SK-N-SH treated with all-trans-retinoic acid at 6 μM for 48 hours (cell line): ENCODE data around the gene ARHGAP18.

Experiments used
- ATAC-seq: fragments of 200-7000 bp; cut with Tn5 transposase; 3 replicates; pipeline ENCODE4 v1.9.1; 2020; ENCODE audit warnings: mild to moderate bottlenecking, moderate library complexity
- ARNTL ChIP-seq: fragments of 450-650 bp; formaldehyde crosslinking; IDR thresholded peaks from 2 replicates; pipeline ENCODE4 v1.5.0; 2020; ENCODE audit warnings: low read depth, mild to moderate bottlenecking, moderate library complexity, borderline replicate concordance
- CREB5 ChIP-seq: fragments of 250-450 bp; sonication (Bioruptor Pico); IDR thresholded peaks from 2 replicates; pipeline ENCODE4 v1.5.1; 2020; ENCODE audit warnings: low read depth, mild to moderate bottlenecking, moderate library complexity
- CSDC2 ChIP-seq: fragments of 250-450 bp; sonication (Bioruptor Pico); IDR thresholded peaks from 2 replicates; pipeline ENCODE4 v1.5.0; 2020; ENCODE audit warnings: mild to moderate bottlenecking, moderate library complexity
- CSRNP3 ChIP-seq: fragments of 250-450 bp; sonication (Bioruptor Pico); IDR thresholded peaks from 2 replicates; pipeline ENCODE4 v1.5.1; 2021; ENCODE audit warnings: mild to moderate bottlenecking, moderate library complexity
- ESRRG ChIP-seq: fragments of 250-450 bp; sonication (Bioruptor Pico); IDR thresholded peaks from 2 replicates; pipeline ENCODE4 v1.6.1; 2021; ENCODE audit warnings: mild to moderate bottlenecking
- GLIS3 ChIP-seq: fragments of 250-450 bp; sonication (Bioruptor Pico); IDR thresholded peaks from 2 replicates; pipeline ENCODE4 v1.5.0; 2020; ENCODE audit warnings: mild to moderate bottlenecking, moderate library complexity
- ISL1 ChIP-seq: fragments of 250-450 bp; sonication (Bioruptor Pico); IDR thresholded peaks from 2 replicates; pipeline ENCODE4 v2.1.2; 2022; ENCODE audit warnings: mild to moderate bottlenecking, moderate library complexity
- OSR1 ChIP-seq: fragments of 250-450 bp; sonication (Bioruptor Pico); IDR thresholded peaks from 2 replicates; pipeline ENCODE4 v1.8.0; 2022; ENCODE audit warnings: moderate library complexity, mild to moderate bottlenecking, inconsistent platforms
- PATZ1 ChIP-seq: fragments of 250-450 bp; sonication (Bioruptor Pico); IDR thresholded peaks from 2 replicates; pipeline ENCODE4 v1.8.0; 2020; ENCODE audit warnings: mild to moderate bottlenecking, moderate library complexity, borderline replicate concordance
- POU6F1 ChIP-seq: fragments of 250-450 bp; sonication (Bioruptor Pico); IDR thresholded peaks from 2 replicates; pipeline ENCODE4 v1.8.0; 2021; ENCODE audit warnings: low read depth, mild to moderate bottlenecking, moderate library complexity, borderline replicate concordance
- PPARA ChIP-seq: fragments of 250-450 bp; sonication (Bioruptor Pico); IDR thresholded peaks from 2 replicates; pipeline ENCODE4 v1.5.0; 2020; ENCODE audit warnings: mild to moderate bottlenecking, borderline replicate concordance
- RARB ChIP-seq: fragments of 250-450 bp; sonication (Bioruptor Pico); IDR thresholded peaks from 2 replicates; pipeline ENCODE4 v1.8.0; 2021; ENCODE audit warnings: mild to moderate bottlenecking, moderate library complexity
- SNAI2 ChIP-seq: fragments of 250-450 bp; sonication (Bioruptor Pico); IDR thresholded peaks from 2 replicates; pipeline ENCODE4 v1.5.0; 2020; ENCODE audit warnings: mild to moderate bottlenecking, moderate library complexity
- TCF4 ChIP-seq: fragments of 250-450 bp; sonication (Bioruptor Pico); IDR thresholded peaks from 2 replicates; pipeline ENCODE4 v1.8.0; 2021; ENCODE audit warnings: mild to moderate bottlenecking, moderate library complexity, borderline replicate concordance
- TOX ChIP-seq: fragments of 250-450 bp; sonication (Bioruptor Pico); IDR thresholded peaks from 2 replicates; pipeline ENCODE4 v1.8.0; 2021; ENCODE audit warnings: mild to moderate bottlenecking, moderate library complexity, borderline replicate concordance
- TSHZ2 ChIP-seq: fragments of 250-450 bp; sonication (Bioruptor Pico); IDR thresholded peaks from 2 replicates; pipeline ENCODE4 v1.5.0; 2020; ENCODE audit warnings: mild to moderate bottlenecking, moderate library complexity
- ZC3H10 ChIP-seq: fragments of 250-450 bp; sonication (Bioruptor Pico); IDR thresholded peaks from 2 replicates; pipeline ENCODE4 v1.5.1; 2021; ENCODE audit warnings: mild to moderate bottlenecking, moderate library complexity
- ZFP3 ChIP-seq: fragments of 250-450 bp; sonication (Bioruptor Pico); IDR thresholded peaks from 2 replicates; pipeline ENCODE4 v1.5.0; 2020; ENCODE audit warnings: mild to moderate bottlenecking, moderate library complexity
- ZFP30 ChIP-seq: fragments of 450-650 bp; formaldehyde crosslinking; IDR thresholded peaks from 2 replicates; pipeline ENCODE4 v1.5.0; 2022; ENCODE audit warnings: mild to moderate bottlenecking, moderate library complexity
- ZNF70 ChIP-seq: fragments of 450-650 bp; formaldehyde crosslinking; IDR thresholded peaks from 2 replicates; pipeline ENCODE4 v1.5.0; 2020; ENCODE audit warnings: mild to moderate bottlenecking, moderate library complexity
- ZNF8 ChIP-seq: fragments of 450-650 bp; formaldehyde crosslinking; IDR thresholded peaks from 2 replicates; pipeline ENCODE4 v1.5.0; 2020; ENCODE audit warnings: mild to moderate bottlenecking, moderate library complexity

ARHGAP18 gene

GRCh38 chr6:129667034-129667433, 42.9 kb downstream of the ARHGAP18 start:
- ATAC-seq = no peak
- no peak for TF ChIP-seq ZC3H10 (CRISPR knock-in tag)
- no peak for TF ChIP-seq POU6F1
- TF ChIP-seq ZFP30 = no peak
- TF ChIP-seq GLIS3 (CRISPR knock-in tag) = no peak
- no peak for TF ChIP-seq RARB (CRISPR knock-in tag)
- no peak for TF ChIP-seq TSHZ2 (CRISPR knock-in tag)
- TF ChIP-seq CSRNP3 = no peak
- TF ChIP-seq CREB5 (CRISPR knock-in tag) = no peak
- TF ChIP-seq TCF4 (CRISPR knock-in tag) = no peak
- TF ChIP-seq ZNF70 (CRISPR knock-in tag) = no peak
- TF ChIP-seq ESRRG = no peak
- TF ChIP-seq TOX (CRISPR knock-in tag) = no peak

GRCh38 chr6:129665555-129665954, 44.4 kb downstream of the ARHGAP18 start:
- TF ChIP-seq TCF4 (CRISPR knock-in tag) = no peak
- no peak for TF ChIP-seq ESRRG
- no peak for TF ChIP-seq ISL1
- TF ChIP-seq ARNTL (CRISPR knock-in tag) = no peak
- TF ChIP-seq PATZ1 (CRISPR knock-in tag) = no peak
- TF ChIP-seq POU6F1 = no peak
- TF ChIP-seq CSRNP3 = no peak
- no peak for TF ChIP-seq ZNF8 (CRISPR knock-in tag)
- TF ChIP-seq OSR1 (CRISPR knock-in tag) = no peak
- no peak for TF ChIP-seq CSDC2 (CRISPR knock-in tag)
- TF ChIP-seq GLIS3 (CRISPR knock-in tag) = no peak
- no peak for TF ChIP-seq RARB (CRISPR knock-in tag)
- TF ChIP-seq ZFP30 = no peak
- no peak for TF ChIP-seq PPARA (CRISPR knock-in tag)
- TF ChIP-seq ZFP3 = no peak
- no peak for TF ChIP-seq ZNF70 (CRISPR knock-in tag)
- TF ChIP-seq CREB5 (CRISPR knock-in tag) = no peak
- no peak for TF ChIP-seq SNAI2 (CRISPR knock-in tag)
- no peak for TF ChIP-seq ZC3H10 (CRISPR knock-in tag)
- TF ChIP-seq, all 23 proteins: peak for 0
- no peak for ATAC-seq
